ENCODE results near the gene SLC11A2.

GRCh38 chr12:51062631-51063397, 36.6 kb upstream of the SLC11A2 start:
- TF ChIP-seq CTCF (IDR thresholded peaks at IDR 0.05): no peak
- TF ChIP-seq POLR2A (IDR thresholded peaks at IDR 0.05): no peak
